ENCODE results near the gene GREB1.

- TF ChIP-seq POLR2A (IDR thresholded peaks at IDR 0.05) (no peak), POLR2AphosphoS5 (IDR thresholded peaks at IDR 0.05) (no peak)
- TF ChIP-seq, protein P1, sequence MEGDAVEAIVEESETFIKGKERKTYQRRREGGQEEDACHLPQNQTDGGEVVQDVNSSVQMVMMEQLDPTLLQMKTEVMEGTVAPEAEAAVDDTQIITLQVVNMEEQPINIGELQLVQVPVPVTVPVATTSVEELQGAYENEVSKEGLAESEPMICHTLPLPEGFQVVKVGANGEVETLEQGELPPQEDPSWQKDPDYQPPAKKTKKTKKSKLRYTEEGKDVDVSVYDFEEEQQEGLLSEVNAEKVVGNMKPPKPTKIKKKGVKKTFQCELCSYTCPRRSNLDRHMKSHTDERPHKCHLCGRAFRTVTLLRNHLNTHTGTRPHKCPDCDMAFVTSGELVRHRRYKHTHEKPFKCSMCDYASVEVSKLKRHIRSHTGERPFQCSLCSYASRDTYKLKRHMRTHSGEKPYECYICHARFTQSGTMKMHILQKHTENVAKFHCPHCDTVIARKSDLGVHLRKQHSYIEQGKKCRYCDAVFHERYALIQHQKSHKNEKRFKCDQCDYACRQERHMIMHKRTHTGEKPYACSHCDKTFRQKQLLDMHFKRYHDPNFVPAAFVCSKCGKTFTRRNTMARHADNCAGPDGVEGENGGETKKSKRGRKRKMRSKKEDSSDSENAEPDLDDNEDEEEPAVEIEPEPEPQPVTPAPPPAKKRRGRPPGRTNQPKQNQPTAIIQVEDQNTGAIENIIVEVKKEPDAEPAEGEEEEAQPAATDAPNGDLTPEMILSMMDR (IDR thresholded peaks at IDR 0.05) = no peak
These were observed 6.5 kb downstream of the GREB1 start for GRCh38 chr2:11540148-11540995.

Measured in gastroesophageal sphincter (tissue), 3 donors.